ENCODE measurements around the gene AQR. TPM values are rescaled to one million over a fixed set of nuclear protein-coding genes. Genes with fewer than 3 reads are reported as not detected.
"Not testable (repeated sequence)": the region's sequence is repeated elsewhere in the genome, so short reads cannot be mapped to it uniquely, and the experiment has no call there.

AQR gene
- total RNA-seq, 1 donor from 2014 or later: 32.4 TPM

- H3K4me1 ChIP-seq: no peaks in the 10 kb centered on the region
- H3K4me3 ChIP-seq: no peak overlapping the region
- DNase-seq (no peak), ATAC-seq (no peak)
- TF ChIP-seq CTCF (IDR thresholded peaks at IDR 0.05): no peak
- H3K36me3 ChIP-seq: no peaks in the 10 kb centered on the region
- no peak overlapping the region for H3K27ac ChIP-seq
- no peaks in the 10 kb centered on the region for H3K9me3 ChIP-seq
- no peaks in the 10 kb centered on the region for H3K27me3 ChIP-seq (ENCODE audit: low read depth)
- intact Hi-C loops (cut with DNase I): no loop called here
Observed at GRCh38 chr15:34818526-34818925, 151.0 kb downstream of the AQR start.

GRCh38 chr15:34815836-34816235 lies 153.7 kb downstream of the AQR start:
- no peak for ATAC-seq

GRCh38 chr15:34813446-34814190 lies 155.9 kb downstream of the AQR start:
- H3K9me3 ChIP-seq: no peaks in the 10 kb centered on the region
- H3K4me3 ChIP-seq: no peak overlapping the region
- no peaks in the 10 kb centered on the region for H3K36me3 ChIP-seq
- H3K4me1 ChIP-seq: no peaks in the 10 kb centered on the region
- intact Hi-C loops (cut with DNase I): no loop called here
- TF ChIP-seq CTCF (IDR thresholded peaks at IDR 0.05): no peak
- DNase-seq (no peak), ATAC-seq (no peak)
- H3K27ac ChIP-seq: no peak overlapping the region
- H3K27me3 ChIP-seq (ENCODE audit: low read depth): no peaks in the 10 kb centered on the region

More at GRCh38 chr15:34815836-34816235, 153.7 kb downstream of the AQR start:
- H3K4me1 ChIP-seq: no peaks in the 10 kb centered on the region
- no peak overlapping the region for H3K4me3 ChIP-seq
- intact Hi-C loops (cut with DNase I): no loop called here
- no peak for DNase-seq
- no peaks in the 10 kb centered on the region for H3K27me3 ChIP-seq (ENCODE audit: low read depth)
- TF ChIP-seq CTCF (IDR thresholded peaks at IDR 0.05): no peak
- no peaks in the 10 kb centered on the region for H3K9me3 ChIP-seq
- H3K36me3 ChIP-seq: no peaks in the 10 kb centered on the region
- H3K27ac ChIP-seq: no peak overlapping the region

GRCh38 chr15:34812868-34813365 lies 156.6 kb downstream of the AQR start:
- intact Hi-C loops (cut with DNase I); H3K36me3 ChIP-seq; H3K27me3 ChIP-seq (ENCODE audit: low read depth); DNase-seq; H3K27ac ChIP-seq; H3K9me3 ChIP-seq; H3K4me3 ChIP-seq; ATAC-seq; H3K4me1 ChIP-seq: not testable (repeated sequence)

- no peaks in the 10 kb centered on the region for H3K27me3 ChIP-seq (ENCODE audit: low read depth)
- H3K4me1 ChIP-seq: no peaks in the 10 kb centered on the region
- no peak for DNase-seq
- no peak for TF ChIP-seq CTCF (IDR thresholded peaks at IDR 0.05)
- H3K27ac ChIP-seq: no peak overlapping the region
- H3K36me3 ChIP-seq: no peaks in the 10 kb centered on the region
- H3K4me3 ChIP-seq: no peak overlapping the region
- intact Hi-C loops (cut with DNase I): no loop called here
- no peak for ATAC-seq
- no peaks in the 10 kb centered on the region for H3K9me3 ChIP-seq
Observed at GRCh38 chr15:34812369-34812768, 157.2 kb downstream of the AQR start.

- Histone ChIP-seq H3K27ac (no peak overlapping the region), H3K4me1 (no peaks in the 10 kb centered on the region), H3K27me3 (ENCODE audit: low read depth) (no peaks in the 10 kb centered on the region), H3K9me3 (no peaks in the 10 kb centered on the region), H3K4me3 (no peak overlapping the region), H3K36me3 (no peaks in the 10 kb centered on the region)
- DNase-seq (no peak), ATAC-seq (no peak)
- no peak for TF ChIP-seq CTCF (IDR thresholded peaks at IDR 0.05)
- intact Hi-C loops (cut with DNase I): no loop called here
Observed at GRCh38 chr15:34810443-34811129, 159.0 kb downstream of the AQR start.
